CD4-positive, alpha-beta T cell treated with Interleukin-12 subunit alpha and Interleukin-12 subunit beta, for 1 hour (primary cell): ENCODE measurements around the gene MRPL44.

Experiments
- DNase-seq: peaks from one replicate; pipeline ENCODE4 v3.0.0-alpha.2; 2020

MRPL44 gene

GRCh38 chr2:224016963-224017362, 59.7 kb downstream of the MRPL44 start:
- DNase-seq = no peak
